Transverse colon (tissue), 4 donors: ENCODE data around the gene RASGEF1C.

Experiments
- POLR2A ChIP-seq: fragments of 450-650 bp; IDR thresholded peaks from one replicate; pipeline ENCODE4 v1.6.1; 2016; ENCODE audit warnings: antibody characterized with exemption, mild to moderate bottlenecking, moderate library complexity
- POLR2AphosphoS5 ChIP-seq, 3 donors: sonication (generic); formaldehyde crosslinking; IDR thresholded peaks; one replicate each; pipeline ENCODE4 v1.6.1; 2016; ENCODE audit warnings: antibody characterized with exemption in 3 of 3
- TF ChIP-seq, protein P1 (sequence below), 5 experiments: fragments of 200-600 bp in 3 of 5; fragments of 450-650 bp in 2 of 5; sonication (generic) in 3 of 5; IDR thresholded peaks; 1 replicate in 2 of 5; 2 replicates in 3 of 5; pipeline ENCODE4 v1.5.1; 2016 to 2017; ENCODE audit warnings: antibody characterized with exemption in 5 of 5, inconsistent platforms in 3 of 5, mild to moderate bottlenecking in 2 of 5, moderate library complexity in 1 of 5

DNA sequence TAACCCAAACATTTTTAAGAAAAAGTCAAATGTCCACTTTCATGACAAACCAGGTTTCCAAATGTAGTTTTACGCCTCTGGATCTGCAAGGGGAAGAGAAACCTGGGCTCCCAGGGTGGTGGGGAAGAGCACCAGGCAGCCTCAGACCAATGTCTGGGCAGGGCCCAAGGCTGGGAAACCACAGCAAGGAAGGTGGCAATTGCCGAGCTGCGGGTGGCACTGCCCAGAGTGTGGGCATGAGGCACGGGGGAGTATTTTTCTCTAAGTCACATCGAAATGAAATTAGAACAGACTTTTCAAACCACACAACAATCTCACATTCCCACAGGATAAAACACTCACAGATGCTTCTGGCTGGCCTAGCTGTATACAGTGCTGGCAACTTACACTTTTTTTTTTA, 32.6 kb upstream of the RASGEF1C start:
- TF ChIP-seq, protein P1, sequence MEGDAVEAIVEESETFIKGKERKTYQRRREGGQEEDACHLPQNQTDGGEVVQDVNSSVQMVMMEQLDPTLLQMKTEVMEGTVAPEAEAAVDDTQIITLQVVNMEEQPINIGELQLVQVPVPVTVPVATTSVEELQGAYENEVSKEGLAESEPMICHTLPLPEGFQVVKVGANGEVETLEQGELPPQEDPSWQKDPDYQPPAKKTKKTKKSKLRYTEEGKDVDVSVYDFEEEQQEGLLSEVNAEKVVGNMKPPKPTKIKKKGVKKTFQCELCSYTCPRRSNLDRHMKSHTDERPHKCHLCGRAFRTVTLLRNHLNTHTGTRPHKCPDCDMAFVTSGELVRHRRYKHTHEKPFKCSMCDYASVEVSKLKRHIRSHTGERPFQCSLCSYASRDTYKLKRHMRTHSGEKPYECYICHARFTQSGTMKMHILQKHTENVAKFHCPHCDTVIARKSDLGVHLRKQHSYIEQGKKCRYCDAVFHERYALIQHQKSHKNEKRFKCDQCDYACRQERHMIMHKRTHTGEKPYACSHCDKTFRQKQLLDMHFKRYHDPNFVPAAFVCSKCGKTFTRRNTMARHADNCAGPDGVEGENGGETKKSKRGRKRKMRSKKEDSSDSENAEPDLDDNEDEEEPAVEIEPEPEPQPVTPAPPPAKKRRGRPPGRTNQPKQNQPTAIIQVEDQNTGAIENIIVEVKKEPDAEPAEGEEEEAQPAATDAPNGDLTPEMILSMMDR (IDR thresholded peaks at IDR 0.05), result no peak
- TF ChIP-seq POLR2AphosphoS5 (IDR thresholded peaks at IDR 0.05) (no peak), POLR2A (no peak)
